GM21360 (cell line): ENCODE data around the gene OR5J2.
"Not testable (repeated sequence)": the region's sequence is repeated elsewhere in the genome, so short reads cannot be mapped to it uniquely, and the experiment has no call there.

Experiments
- ATAC-seq: cut with Tn5 transposase; IDR thresholded peaks from one replicate; pipeline ENCODE4 v1.9.1; 2021; ENCODE audit warnings: mild to moderate bottlenecking, moderate library complexity; ENCODE audit not compliant: unreplicated experiment

The OR5J2 gene

DNA sequence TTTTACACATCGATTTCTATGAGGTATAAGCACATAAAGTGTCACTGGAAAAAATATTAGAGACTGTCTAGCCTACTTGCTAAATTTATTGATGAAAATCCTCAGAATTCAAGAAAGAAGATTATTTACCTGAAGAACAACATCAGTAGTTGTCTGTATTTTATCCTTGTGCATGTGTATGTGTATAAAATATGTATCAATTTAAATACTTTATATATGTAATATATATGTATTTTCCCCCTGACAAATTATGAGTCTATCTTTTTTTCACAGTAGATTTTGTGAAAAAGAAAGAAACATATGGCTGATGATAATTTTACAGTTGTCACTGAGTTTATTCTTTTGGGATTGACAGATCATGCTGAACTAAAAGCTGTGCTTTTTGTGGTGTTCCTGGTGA lies at the start of gene OR5J2:
Gene OR5J2, plus strand, starts transcription at position 301 of the 400 bp plus-strand sequence. Its CDS starts 0 bp downstream, at position 301.
- ATAC-seq: no peak

DNA sequence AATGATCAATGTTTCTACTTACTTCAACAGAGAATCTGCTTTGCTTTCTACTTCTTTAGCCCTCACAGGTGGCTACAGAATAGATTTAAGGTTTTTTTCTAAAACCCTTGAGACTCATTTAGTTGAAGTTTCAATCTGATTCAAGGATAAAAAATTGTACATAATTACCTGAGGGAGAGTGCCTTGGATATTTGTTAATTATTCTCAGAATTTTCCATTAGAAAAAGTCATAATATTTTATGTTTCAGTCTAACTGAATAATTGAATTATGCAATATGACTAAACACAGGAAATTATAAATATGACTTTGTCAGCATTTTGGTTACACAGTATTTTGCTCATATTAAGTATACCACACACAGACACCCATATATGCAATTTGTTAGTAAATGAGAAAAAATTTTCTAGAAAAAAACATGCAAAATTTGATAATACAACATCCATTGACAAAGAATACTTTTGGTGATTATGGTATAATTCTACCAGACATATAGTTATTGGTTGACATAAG lies 36.2 kb upstream of the OR5J2 start, which contains the start of gene OR8J3:
Gene OR8J3, minus strand, starts transcription at position 51 of the 511 bp plus-strand sequence. CDS start 2,483 bp downstream, outside the sequence.
- ATAC-seq: no peak

DNA sequence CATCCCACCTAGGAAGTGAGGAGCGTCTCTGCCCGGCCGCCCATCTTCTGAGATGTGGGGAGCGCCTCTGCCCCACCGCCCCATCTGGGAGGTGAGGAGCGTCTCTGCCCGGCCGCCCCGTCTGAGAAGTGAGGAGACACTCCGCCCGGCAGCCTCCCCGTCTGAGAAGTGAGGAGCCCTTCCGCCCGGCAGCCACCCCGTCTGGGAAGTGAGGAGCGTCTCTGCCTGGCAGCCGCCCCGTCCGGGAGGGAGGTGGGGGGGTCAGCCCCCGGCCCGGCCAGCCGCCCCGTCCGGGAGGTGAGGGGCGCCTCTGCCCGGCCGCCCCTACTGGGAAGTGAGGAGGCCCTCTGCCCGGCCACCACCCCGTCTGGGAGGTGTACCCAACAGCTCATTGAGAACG lies 32.7 kb upstream of the OR5J2 start:
- ATAC-seq: not testable (repeated sequence)

DNA sequence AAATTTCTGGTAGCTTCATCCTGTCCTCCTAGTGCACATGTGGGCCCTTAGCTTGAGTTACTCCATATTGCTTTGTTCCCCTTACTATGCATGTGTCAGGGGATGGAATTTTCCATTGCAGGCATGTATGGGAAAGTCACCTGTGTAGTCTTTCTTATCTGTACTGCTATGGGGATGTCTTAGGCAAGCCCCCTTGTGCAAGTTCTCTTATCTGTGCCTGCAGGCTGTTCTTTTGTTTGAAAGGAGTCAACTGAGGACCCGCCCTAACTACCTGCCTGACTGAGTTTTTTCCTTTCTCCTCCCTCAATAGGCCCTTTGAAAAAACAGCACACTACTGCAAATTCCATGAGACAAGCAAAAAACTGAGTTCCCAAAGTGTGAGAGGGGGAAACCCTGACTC lies 25.0 kb upstream of the OR5J2 start:
- no peak for ATAC-seq

DNA sequence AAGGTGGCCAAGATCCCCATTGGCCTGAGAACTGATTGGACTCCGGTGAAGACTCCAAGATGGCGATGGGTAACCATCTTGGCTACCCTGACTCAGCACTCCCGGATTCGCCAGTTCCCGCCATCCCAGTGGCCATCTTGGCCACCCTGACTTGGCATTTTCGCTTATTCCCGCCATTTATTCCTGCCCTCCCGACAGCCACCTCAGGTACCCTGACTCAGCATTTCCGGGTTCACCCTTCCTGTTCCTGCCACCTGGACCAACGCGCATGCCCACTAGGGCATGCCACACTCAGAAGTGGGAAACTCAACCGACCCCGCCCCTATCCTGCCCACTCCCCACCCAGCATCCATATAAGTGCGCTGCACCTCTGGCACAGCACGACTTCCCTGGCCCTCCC lies 24.1 kb upstream of the OR5J2 start:
- ATAC-seq: no peak

DNA sequence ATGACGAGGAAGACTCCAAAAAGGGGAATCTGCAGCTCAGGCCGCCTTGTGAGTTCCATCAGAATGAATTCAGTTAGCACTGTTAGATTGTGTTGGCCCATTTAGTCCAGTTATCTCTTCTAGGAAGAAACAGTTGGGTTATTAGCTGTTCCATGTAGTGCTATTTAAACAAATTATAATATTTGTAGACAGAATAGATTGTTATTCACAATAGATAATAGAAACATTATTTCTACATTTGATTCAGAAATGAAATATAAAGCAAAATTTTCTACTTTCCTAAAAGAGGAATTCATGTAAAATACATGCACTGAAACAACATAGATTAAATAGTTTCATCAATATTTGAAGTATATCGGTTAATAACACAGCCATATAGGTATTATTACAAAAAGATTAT lies 16.2 kb upstream of the OR5J2 start, which contains the start of gene OR8K5:
Gene OR8K5, minus strand, starts transcription at position 101 of the 400 bp plus-strand sequence. Its CDS starts 0 bp downstream, at position 101.
- no peak for ATAC-seq

DNA sequence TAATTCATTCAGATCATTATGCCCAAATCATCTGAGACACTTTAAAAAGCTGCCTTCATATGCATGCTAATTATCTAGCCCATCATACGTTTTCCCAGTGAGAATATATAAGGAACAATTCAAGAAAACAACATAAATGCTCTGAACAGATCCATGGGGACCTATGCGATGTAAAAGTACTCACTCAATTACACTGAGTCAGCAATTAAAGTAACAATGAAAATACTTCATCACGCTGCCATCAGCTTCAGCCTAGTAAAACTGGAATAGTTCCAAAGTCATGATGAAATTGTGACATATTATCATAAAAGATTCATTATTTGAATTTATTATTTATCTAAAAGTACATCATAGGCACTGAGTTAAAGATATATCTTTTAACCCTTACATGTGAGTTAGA lies 12.6 kb upstream of the OR5J2 start:
- no peak for ATAC-seq

DNA sequence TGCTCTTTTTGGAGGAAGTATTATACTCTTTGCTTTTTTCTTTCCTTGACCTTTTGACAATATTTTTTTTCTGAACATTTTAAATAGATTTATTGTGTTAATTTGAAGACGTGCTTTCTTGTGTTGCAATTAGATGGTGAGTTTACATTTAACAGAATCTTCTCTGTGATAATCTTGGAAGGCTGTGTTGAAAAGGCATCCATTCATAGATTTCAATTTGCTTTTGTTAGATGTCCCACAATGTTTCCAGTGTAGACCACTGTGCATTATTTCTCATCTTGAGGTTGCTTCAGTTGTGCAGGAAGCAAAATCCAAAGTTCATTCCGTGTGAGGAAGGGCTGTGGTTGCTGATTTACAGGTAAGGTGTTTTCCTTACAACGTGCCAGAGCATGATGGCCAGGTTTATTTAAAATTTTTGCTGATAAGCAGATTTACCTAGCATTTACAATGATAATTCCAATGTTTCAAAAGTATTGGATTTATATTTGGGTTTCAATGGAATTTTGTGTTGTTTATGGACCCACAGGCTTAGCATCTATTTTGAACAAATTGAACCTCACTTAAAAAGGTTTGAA lies 4.1 kb upstream of the OR5J2 start:
- ATAC-seq: no peak

DNA sequence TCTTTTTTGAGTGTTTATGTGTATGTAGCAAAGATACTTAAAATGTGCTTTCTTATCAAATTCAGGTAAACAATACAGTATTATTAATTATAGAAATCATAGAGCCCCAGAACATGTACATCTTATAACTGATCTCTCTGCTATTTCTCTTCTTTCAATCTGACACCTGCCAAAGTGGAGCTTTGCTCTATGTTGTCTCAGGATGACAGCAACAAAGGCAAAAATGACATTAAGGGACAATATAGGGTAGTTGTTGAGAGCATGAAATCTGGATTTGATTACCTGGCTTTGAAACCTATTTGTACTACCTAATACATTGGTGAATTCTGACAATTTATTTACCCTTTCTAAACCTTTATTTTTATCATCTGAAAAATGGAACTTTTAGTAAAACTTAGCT lies 7.0 kb downstream of the OR5J2 start:
- ATAC-seq: no peak

DNA sequence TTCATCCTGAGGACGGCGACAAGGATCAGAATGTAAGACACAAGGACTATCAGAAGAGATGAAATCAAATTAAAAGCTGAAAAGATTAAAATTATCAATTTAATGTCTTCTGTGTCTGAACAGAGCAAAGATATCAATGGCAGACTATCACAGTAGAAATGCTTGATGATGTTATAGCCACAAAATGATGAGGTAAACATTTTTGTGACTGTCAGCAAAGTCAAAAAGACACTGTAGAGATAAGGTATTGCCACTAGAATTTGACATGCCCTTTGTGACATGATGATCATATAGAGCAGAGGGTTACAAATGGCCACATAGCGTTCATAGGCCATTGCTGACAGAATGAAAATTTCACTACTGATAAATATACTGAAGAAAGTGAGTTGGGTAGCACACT lies 12.2 kb downstream of the OR5J2 start:
- ATAC-seq: no peak

DNA sequence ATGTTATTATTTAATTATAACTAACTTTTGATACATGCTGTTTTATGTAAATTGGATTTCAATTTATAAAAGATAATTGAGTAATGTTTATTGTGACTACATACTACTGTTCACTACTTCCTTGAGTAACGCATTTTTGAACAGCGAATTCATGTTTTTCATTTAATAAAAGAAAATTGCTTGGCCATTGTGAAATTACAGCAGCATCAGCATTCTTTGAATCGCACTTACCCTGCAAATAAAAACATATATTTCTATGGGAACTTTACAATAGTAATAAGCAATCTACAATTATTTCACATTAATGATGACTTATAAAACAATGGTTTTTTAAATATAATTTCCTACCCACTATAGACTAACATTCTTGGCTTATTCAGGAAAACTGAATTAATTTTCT lies 20.3 kb downstream of the OR5J2 start:
- no peak for ATAC-seq

DNA sequence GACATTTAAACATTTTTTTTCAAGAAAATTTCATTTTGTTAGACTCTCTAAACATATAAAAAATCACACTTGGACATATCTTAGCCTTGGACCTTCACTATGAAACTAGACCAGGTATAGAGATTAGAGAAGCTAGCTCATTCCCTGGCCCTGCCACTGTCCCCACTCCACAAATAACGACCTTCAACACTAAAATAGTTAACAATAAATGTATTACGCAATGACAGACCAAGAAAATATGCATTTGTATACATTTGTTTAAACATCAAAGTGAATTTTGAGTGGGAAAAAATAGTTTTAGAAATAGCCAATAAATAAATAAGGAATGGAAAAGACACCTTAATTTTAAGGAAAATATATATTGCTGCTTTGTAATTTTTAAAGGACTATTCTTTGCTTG lies 20.9 kb downstream of the OR5J2 start:
- no peak for ATAC-seq

DNA sequence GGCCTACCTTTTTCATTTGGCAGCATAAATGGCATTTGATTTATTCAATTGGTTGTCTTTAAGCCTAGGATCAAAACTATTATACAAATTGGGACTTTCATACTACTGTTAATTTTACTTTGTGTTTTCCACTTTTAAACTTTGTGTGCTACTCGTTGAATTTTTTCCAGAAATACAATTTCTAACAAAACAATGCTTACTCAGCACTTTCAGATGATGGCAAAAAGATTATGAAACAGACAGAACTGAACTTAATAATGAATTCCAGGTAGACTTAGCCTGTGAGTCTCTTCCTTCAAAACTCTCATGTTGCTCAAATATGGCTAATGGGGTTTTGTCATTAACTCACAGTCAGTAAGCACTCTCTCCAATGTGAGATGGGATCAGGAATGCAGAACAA lies 31.4 kb downstream of the OR5J2 start:
- ATAC-seq: no peak

DNA sequence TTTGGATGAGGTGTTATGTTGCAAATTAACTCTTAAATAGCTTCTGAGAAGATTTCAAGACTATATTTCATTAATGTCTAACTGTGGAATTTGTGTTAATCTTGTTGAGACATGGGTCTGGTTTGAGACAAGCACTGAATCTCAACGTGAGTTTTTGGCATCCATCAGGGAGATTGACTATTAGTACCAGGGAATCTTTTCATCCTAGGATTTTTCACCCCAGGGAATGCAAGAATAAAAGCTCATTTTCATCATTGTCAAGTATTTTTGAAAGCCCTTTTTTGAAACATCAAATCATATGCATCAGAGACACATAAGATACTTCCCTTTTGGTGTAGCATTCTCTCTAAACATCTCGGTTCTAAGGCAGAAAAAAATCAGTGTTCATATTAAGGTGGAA lies 38.1 kb downstream of the OR5J2 start:
- no peak for ATAC-seq

DNA sequence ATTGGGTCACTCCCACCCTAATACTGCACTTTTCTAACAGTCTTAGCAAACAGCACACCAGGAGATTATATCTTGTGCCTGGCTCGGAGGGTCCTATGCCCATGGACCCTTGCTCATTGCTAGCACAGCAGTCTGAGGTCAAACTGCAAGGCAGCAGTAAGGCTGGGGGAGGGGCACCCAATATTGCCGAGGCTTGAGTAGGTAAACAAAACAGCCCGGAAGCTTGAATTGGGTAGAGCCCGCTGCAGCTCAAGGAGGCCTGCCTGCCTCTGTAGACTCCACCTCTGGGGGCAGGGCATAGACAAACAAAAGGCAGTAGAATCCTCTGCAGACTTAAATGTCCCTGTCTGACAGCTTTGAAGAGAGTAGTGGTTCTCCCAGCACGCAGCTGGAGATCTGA lies 43.3 kb downstream of the OR5J2 start:
- ATAC-seq: not testable (repeated sequence)
